SK-N-SH treated with all-trans-retinoic acid at 6 μM for 48 hours (cell line): ENCODE data around the gene RPS6KA2.

ENCODE experiments used
- ATAC-seq: fragments of 200-7000 bp; cut with Tn5 transposase; 3 replicates; pipeline ENCODE4 v1.9.1; 2020; ENCODE audit warnings: mild to moderate bottlenecking, moderate library complexity
- ARNTL ChIP-seq: fragments of 450-650 bp; formaldehyde crosslinking; IDR thresholded peaks from 2 replicates; pipeline ENCODE4 v1.5.0; 2020; ENCODE audit warnings: low read depth, mild to moderate bottlenecking, moderate library complexity, borderline replicate concordance
- BACH2 ChIP-seq: fragments of 250-450 bp; sonication (Bioruptor Pico); IDR thresholded peaks from 2 replicates; pipeline ENCODE4 v1.9.0; 2021; ENCODE audit warnings: mild to moderate bottlenecking, borderline replicate concordance
- CREB5 ChIP-seq: fragments of 250-450 bp; sonication (Bioruptor Pico); IDR thresholded peaks from 2 replicates; pipeline ENCODE4 v1.5.1; 2020; ENCODE audit warnings: low read depth, mild to moderate bottlenecking, moderate library complexity
- CSDC2 ChIP-seq: fragments of 250-450 bp; sonication (Bioruptor Pico); IDR thresholded peaks from 2 replicates; pipeline ENCODE4 v1.5.0; 2020; ENCODE audit warnings: mild to moderate bottlenecking, moderate library complexity
- CSRNP3 ChIP-seq: fragments of 250-450 bp; sonication (Bioruptor Pico); IDR thresholded peaks from 2 replicates; pipeline ENCODE4 v1.5.1; 2021; ENCODE audit warnings: mild to moderate bottlenecking, moderate library complexity
- GLIS3 ChIP-seq: fragments of 250-450 bp; sonication (Bioruptor Pico); IDR thresholded peaks from 2 replicates; pipeline ENCODE4 v1.5.0; 2020; ENCODE audit warnings: mild to moderate bottlenecking, moderate library complexity
- ISL1 ChIP-seq: fragments of 250-450 bp; sonication (Bioruptor Pico); IDR thresholded peaks from 2 replicates; pipeline ENCODE4 v2.1.2; 2022; ENCODE audit warnings: mild to moderate bottlenecking, moderate library complexity
- OSR1 ChIP-seq: fragments of 250-450 bp; sonication (Bioruptor Pico); IDR thresholded peaks from 2 replicates; pipeline ENCODE4 v1.8.0; 2022; ENCODE audit warnings: moderate library complexity, mild to moderate bottlenecking, inconsistent platforms
- PATZ1 ChIP-seq: fragments of 250-450 bp; sonication (Bioruptor Pico); IDR thresholded peaks from 2 replicates; pipeline ENCODE4 v1.8.0; 2020; ENCODE audit warnings: mild to moderate bottlenecking, moderate library complexity, borderline replicate concordance
- POU6F1 ChIP-seq: fragments of 250-450 bp; sonication (Bioruptor Pico); IDR thresholded peaks from 2 replicates; pipeline ENCODE4 v1.8.0; 2021; ENCODE audit warnings: low read depth, mild to moderate bottlenecking, moderate library complexity, borderline replicate concordance
- PPARA ChIP-seq: fragments of 250-450 bp; sonication (Bioruptor Pico); IDR thresholded peaks from 2 replicates; pipeline ENCODE4 v1.5.0; 2020; ENCODE audit warnings: mild to moderate bottlenecking, borderline replicate concordance
- RARB ChIP-seq: fragments of 250-450 bp; sonication (Bioruptor Pico); IDR thresholded peaks from 2 replicates; pipeline ENCODE4 v1.8.0; 2021; ENCODE audit warnings: mild to moderate bottlenecking, moderate library complexity
- SNAI2 ChIP-seq: fragments of 250-450 bp; sonication (Bioruptor Pico); IDR thresholded peaks from 2 replicates; pipeline ENCODE4 v1.5.0; 2020; ENCODE audit warnings: mild to moderate bottlenecking, moderate library complexity
- TCF4 ChIP-seq: fragments of 250-450 bp; sonication (Bioruptor Pico); IDR thresholded peaks from 2 replicates; pipeline ENCODE4 v1.8.0; 2021; ENCODE audit warnings: mild to moderate bottlenecking, moderate library complexity, borderline replicate concordance
- ZC3H10 ChIP-seq: fragments of 250-450 bp; sonication (Bioruptor Pico); IDR thresholded peaks from 2 replicates; pipeline ENCODE4 v1.5.1; 2021; ENCODE audit warnings: mild to moderate bottlenecking, moderate library complexity
- ZFP3 ChIP-seq: fragments of 250-450 bp; sonication (Bioruptor Pico); IDR thresholded peaks from 2 replicates; pipeline ENCODE4 v1.5.0; 2020; ENCODE audit warnings: mild to moderate bottlenecking, moderate library complexity
- ZFP30 ChIP-seq: fragments of 450-650 bp; formaldehyde crosslinking; IDR thresholded peaks from 2 replicates; pipeline ENCODE4 v1.5.0; 2022; ENCODE audit warnings: mild to moderate bottlenecking, moderate library complexity
- ZNF565 ChIP-seq: fragments of 450-650 bp; formaldehyde crosslinking; conservative IDR thresholded peaks from 2 replicates; pipeline ENCODE4 v1.5.0; 2020; ENCODE audit warnings: low read depth, mild to moderate bottlenecking, moderate library complexity
- ZNF70 ChIP-seq: fragments of 450-650 bp; formaldehyde crosslinking; IDR thresholded peaks from 2 replicates; pipeline ENCODE4 v1.5.0; 2020; ENCODE audit warnings: mild to moderate bottlenecking, moderate library complexity
- ZNF8 ChIP-seq: fragments of 450-650 bp; formaldehyde crosslinking; IDR thresholded peaks from 2 replicates; pipeline ENCODE4 v1.5.0; 2020; ENCODE audit warnings: mild to moderate bottlenecking, moderate library complexity

The RPS6KA2 gene

GRCh38 chr6:166419286-166419685 is 207.8 kb downstream of the RPS6KA2 start:
- ATAC-seq: no peak
- TF ChIP-seq ISL1 (CRISPR knock-in tag): no peak
- no peak for TF ChIP-seq PPARA (CRISPR knock-in tag)
- no peak for TF ChIP-seq GLIS3 (CRISPR knock-in tag)
- TF ChIP-seq OSR1 (CRISPR knock-in tag): no peak
- TF ChIP-seq ZFP3 (CRISPR knock-in tag): no peak
- TF ChIP-seq ZFP30: no peak
- TF ChIP-seq PATZ1 (CRISPR knock-in tag): no peak

GRCh38 chr6:166418691-166419143 is 208.3 kb downstream of the RPS6KA2 start:
- no peak for ATAC-seq
- no peak for TF ChIP-seq POU6F1
- no peak for TF ChIP-seq ARNTL (CRISPR knock-in tag)
- no peak for TF ChIP-seq PPARA (CRISPR knock-in tag)
- no peak for TF ChIP-seq GLIS3 (CRISPR knock-in tag)
- TF ChIP-seq ZNF565 (CRISPR knock-in tag): no peak
- TF ChIP-seq ZFP30: no peak
- no peak for TF ChIP-seq OSR1 (CRISPR knock-in tag)
- TF ChIP-seq ZNF8 (CRISPR knock-in tag): no peak
- no peak for TF ChIP-seq CSDC2 (CRISPR knock-in tag)
- no peak for TF ChIP-seq RARB (CRISPR knock-in tag)
- TF ChIP-seq ZC3H10 (CRISPR knock-in tag): no peak
- no peak for TF ChIP-seq SNAI2
- no peak for TF ChIP-seq BACH2 (CRISPR knock-in tag)
- no peak for TF ChIP-seq ZFP3 (CRISPR knock-in tag)
- no peak for TF ChIP-seq CSRNP3 (CRISPR knock-in tag)
- no peak for TF ChIP-seq ZNF70 (CRISPR knock-in tag)
- TF ChIP-seq, all 23 proteins: peak for 0

- TF ChIP-seq TCF4 (CRISPR knock-in tag) (no peak), ZNF8 (CRISPR knock-in tag) (no peak), ISL1 (CRISPR knock-in tag) (no peak), ZC3H10 (CRISPR knock-in tag) (no peak), RARB (CRISPR knock-in tag) (no peak), CREB5 (CRISPR knock-in tag) (no peak), CSDC2 (CRISPR knock-in tag) (no peak), CSRNP3 (CRISPR knock-in tag) (no peak), SNAI2 (no peak)
- no peak for ATAC-seq
Observed at GRCh38 chr6:166417285-166417691, 209.8 kb downstream of the RPS6KA2 start.

- TF ChIP-seq ZNF565 (CRISPR knock-in tag) (no peak), ZNF70 (CRISPR knock-in tag) (no peak), GLIS3 (CRISPR knock-in tag) (no peak), RARB (CRISPR knock-in tag) (no peak)
- no peak for ATAC-seq
Observed at GRCh38 chr6:166415833-166416347, 211.2 kb downstream of the RPS6KA2 start.
